Lower lobe of right lung (tissue), 2 donors: ENCODE data around the gene NCKAP5. TPM values are rescaled to one million over a fixed set of nuclear protein-coding genes. Genes with fewer than 3 reads are reported as not detected.

Source experiments
- ATAC-seq, 2 donors: fragments of 200-7000 bp; cut with Tn5 transposase; one replicate each; pipeline ENCODE4 v1.9.1; 2020 to 2022; ENCODE audit warnings: mild to moderate bottlenecking in 2 of 2, moderate library complexity in 2 of 2
- DNase-seq: peaks from one replicate; pipeline ENCODE4 v3.0.0-alpha.2; 2020
- H3K27ac ChIP-seq: fragments of 200-600 bp; one replicate; pipeline ENCODE4 v1.8.0; 2022
- H3K27me3 ChIP-seq: fragments of 200-600 bp; one replicate; pipeline ENCODE4 v1.8.0; 2022; ENCODE audit warnings: low read depth
- H3K36me3 ChIP-seq: fragments of 200-600 bp; one replicate; pipeline ENCODE4 v1.8.0; 2022; ENCODE audit warnings: mild to moderate bottlenecking
- H3K4me1 ChIP-seq: fragments of 200-600 bp; one replicate; pipeline ENCODE4 v1.8.0; 2022
- H3K4me3 ChIP-seq: fragments of 200-600 bp; one replicate; pipeline ENCODE4 v1.8.0; 2022; ENCODE audit warnings: mild to moderate bottlenecking
- H3K9me3 ChIP-seq: fragments of 200-600 bp; one replicate; pipeline ENCODE4 v1.8.0; 2022
- intact Hi-C: fragments of 100-400 bp; cut with DNase I; formaldehyde crosslinking; loops from one replicate; pipeline ENCODE4 v1.11.0; 2022
- total RNA-seq: library from RNA; stranded (reverse); fragmentation: NEBNext Ultra II Directional; extraction: Animal tissue kit (Norgen Biotek cat#: 25700); gene quantifications from one replicate; pipeline ENCODE4 v1.2.1, GENCODE V29; 2021
- TF ChIP-seq, protein P1 (sequence below): fragments of 200-600 bp; IDR thresholded peaks from one replicate; pipeline ENCODE4 v1.8.0; 2022; ENCODE audit warnings: antibody characterized with exemption, mild to moderate bottlenecking
- donor health status: DM: no; HTN: yes; CAD: no; lungs with severe emphysema.

The NCKAP5 gene
- total RNA-seq, 1 donor from 2014 or later = 34.6 TPM

DNA sequence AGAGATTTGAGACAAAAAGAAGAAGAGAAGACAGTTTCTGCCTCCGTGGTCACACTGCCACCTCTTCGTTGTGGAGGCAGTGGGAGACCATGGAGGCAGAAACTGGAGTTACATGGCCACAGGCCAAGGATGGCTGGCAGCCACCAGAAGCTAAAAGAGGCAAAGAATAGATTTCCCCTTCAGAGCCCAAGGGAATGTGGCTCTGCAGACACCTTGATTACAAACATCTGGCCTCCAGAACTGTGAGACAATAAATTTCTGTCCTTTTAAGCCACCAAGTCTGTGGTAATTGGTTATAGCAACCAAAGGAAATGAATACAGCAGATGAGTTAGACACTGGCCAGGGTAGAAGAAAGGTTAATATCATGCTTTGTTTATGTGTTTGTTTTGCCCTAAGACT lies 477.9 kb downstream of the NCKAP5 start:
- DNase-seq (no peak), ATAC-seq (no peak)
- TF ChIP-seq, protein P1, sequence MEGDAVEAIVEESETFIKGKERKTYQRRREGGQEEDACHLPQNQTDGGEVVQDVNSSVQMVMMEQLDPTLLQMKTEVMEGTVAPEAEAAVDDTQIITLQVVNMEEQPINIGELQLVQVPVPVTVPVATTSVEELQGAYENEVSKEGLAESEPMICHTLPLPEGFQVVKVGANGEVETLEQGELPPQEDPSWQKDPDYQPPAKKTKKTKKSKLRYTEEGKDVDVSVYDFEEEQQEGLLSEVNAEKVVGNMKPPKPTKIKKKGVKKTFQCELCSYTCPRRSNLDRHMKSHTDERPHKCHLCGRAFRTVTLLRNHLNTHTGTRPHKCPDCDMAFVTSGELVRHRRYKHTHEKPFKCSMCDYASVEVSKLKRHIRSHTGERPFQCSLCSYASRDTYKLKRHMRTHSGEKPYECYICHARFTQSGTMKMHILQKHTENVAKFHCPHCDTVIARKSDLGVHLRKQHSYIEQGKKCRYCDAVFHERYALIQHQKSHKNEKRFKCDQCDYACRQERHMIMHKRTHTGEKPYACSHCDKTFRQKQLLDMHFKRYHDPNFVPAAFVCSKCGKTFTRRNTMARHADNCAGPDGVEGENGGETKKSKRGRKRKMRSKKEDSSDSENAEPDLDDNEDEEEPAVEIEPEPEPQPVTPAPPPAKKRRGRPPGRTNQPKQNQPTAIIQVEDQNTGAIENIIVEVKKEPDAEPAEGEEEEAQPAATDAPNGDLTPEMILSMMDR = no peak
- no peak overlapping the region for H3K4me3 ChIP-seq
- H3K9me3 ChIP-seq = no peaks in the 10 kb centered on the region
- H3K27me3 ChIP-seq = no peaks in the 10 kb centered on the region
- H3K27ac ChIP-seq = no peak overlapping the region
- intact Hi-C loops = no loop called here
- H3K4me1 ChIP-seq = no peaks in the 10 kb centered on the region
- no peaks in the 10 kb centered on the region for H3K36me3 ChIP-seq

- TF ChIP-seq, protein P1 = no peak
- Histone ChIP-seq H3K4me3 (no peak overlapping the region), H3K36me3 (no peaks in the 10 kb centered on the region), H3K27ac (no peak overlapping the region), H3K27me3 (no peaks in the 10 kb centered on the region), H3K4me1 (no peaks in the 10 kb centered on the region), H3K9me3 (no peaks in the 10 kb centered on the region)
- intact Hi-C loops = no loop called here
- ATAC-seq (peak in 1 of 2 donors; percentile 51), DNase-seq (no peak)
Observed at GRCh38 chr2:133086176-133086575, 482.1 kb downstream of the NCKAP5 start.

DNA sequence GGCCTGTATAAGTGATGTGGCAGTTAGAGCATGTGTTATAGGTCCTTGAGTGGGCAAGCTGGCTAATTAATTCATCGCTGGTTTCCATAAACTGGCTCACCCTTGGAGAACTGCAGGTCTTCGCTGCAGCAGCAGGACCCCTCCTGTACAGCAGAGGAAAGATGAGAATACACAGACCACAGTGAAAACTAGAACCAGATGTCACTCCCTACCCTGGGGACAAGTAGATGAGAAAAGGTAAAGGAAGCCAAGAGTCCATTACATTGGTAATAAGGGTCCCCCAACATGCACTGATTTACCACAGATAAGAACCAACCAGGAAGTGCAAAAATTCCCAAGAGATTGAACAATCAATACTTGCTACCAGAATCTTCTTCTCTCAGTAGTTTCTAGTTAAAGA lies 482.6 kb downstream of the NCKAP5 start:
- Histone ChIP-seq H3K4me1 (no peaks in the 10 kb centered on the region), H3K36me3 (no peaks in the 10 kb centered on the region), H3K4me3 (no peak overlapping the region), H3K27ac (no peak overlapping the region), H3K9me3 (no peaks in the 10 kb centered on the region), H3K27me3 (no peaks in the 10 kb centered on the region)
- DNase-seq (no peak), ATAC-seq (no peak)
- intact Hi-C loops = no loop called here
- TF ChIP-seq, protein P1 = no peak

GRCh38 chr2:133082034-133082433 lies 486.2 kb downstream of the NCKAP5 start:
- intact Hi-C loops = no loop called here
- TF ChIP-seq, protein P1 = no peak
- no peaks in the 10 kb centered on the region for H3K4me1 ChIP-seq
- no peak for ATAC-seq
- no peak overlapping the region for H3K4me3 ChIP-seq
- no peak overlapping the region for H3K27ac ChIP-seq
- H3K36me3 ChIP-seq = no peaks in the 10 kb centered on the region
- no peaks in the 10 kb centered on the region for H3K27me3 ChIP-seq
- no peak for DNase-seq
- H3K9me3 ChIP-seq = no peaks in the 10 kb centered on the region

- TF ChIP-seq, protein P1 = no peak
- no peak for ATAC-seq
- H3K36me3 ChIP-seq = no peaks in the 10 kb centered on the region
- no peaks in the 10 kb centered on the region for H3K9me3 ChIP-seq
- no peaks in the 10 kb centered on the region for H3K4me1 ChIP-seq
- intact Hi-C loops = no loop called here
- H3K27ac ChIP-seq = no peak overlapping the region
- H3K4me3 ChIP-seq = no peak overlapping the region
- DNase-seq = no peak
- H3K27me3 ChIP-seq = no peaks in the 10 kb centered on the region
Observed at GRCh38 chr2:133080822-133081221, 487.4 kb downstream of the NCKAP5 start.
